ENCODE data around the gene SPEF2. TPM values are rescaled to one million over a fixed set of nuclear protein-coding genes. Genes with fewer than 3 reads are reported as not detected.

The SPEF2 gene
- total and polyA plus RNA-seq, 2 experiments from 2014 or later = 5.1 TPM

DNA sequence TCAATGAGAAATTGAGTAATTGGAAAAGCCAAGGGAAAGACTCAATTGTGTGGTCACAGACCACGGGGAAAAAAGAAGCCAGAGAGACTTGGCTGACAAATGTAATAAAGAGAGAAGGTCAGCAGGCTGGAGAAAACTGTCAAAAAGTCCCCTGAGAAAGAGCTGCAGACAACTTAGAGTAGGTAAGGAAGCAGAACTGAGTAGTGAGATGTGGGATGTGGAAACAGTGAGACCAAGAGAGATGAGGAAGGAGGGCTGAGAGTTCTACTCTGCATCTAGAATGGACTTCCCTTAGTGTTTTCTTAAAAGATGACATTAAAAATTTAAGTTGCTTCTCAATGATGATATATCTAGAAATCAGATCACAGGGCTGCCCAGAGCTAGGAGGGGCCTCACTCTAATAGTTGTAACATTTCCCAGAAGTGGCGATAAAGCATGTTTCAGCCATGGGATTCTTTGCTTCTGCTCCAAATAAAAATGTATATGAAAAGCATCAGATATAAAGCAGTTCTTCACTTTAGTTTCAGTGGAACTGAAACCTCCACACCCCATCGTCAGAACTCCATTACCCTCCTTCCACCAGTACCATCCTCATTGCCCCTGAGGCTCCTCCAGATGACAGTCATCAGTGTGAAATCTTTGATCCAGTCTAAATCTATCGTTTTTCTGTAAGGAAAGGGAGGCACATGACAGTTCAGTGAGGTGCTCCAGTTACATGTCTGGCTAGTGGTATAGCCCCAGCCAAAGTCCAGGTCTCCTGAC lies 80.6 kb downstream of the SPEF2 start:
- Histone ChIP-seq H3K79me2 (no peaks in the 10 kb centered on the region), H3K4me3 (no peak overlapping the region), H3K9me3 (ENCODE audit: low read depth) (no peaks in the 10 kb centered on the region), H4K20me1 (ENCODE audit: insufficient read depth, poor library complexity, severe bottlenecking) (no peaks in the 10 kb centered on the region), H3K4me1 (ENCODE audit: insufficient read depth) (no peaks in the 10 kb centered on the region), H2AFZ (no peak overlapping the region), H3K4me2 (no peak overlapping the region), H3K27me3 (no peaks in the 10 kb centered on the region), H3K9me2 (replicated peaks; ENCODE audit: insufficient read depth) (no peaks in the 10 kb centered on the region), H3K36me3 (replicated peaks; ENCODE audit: insufficient read depth, low read depth) (no peaks in the 10 kb centered on the region), H3K27ac (no peak overlapping the region)
- no peak for TF ChIP-seq EZH2phosphoT487 (IDR thresholded peaks at IDR 0.05; ENCODE audit: low read depth, severe bottlenecking, unreplicated experiment)
- TF ChIP-seq, protein P1, sequence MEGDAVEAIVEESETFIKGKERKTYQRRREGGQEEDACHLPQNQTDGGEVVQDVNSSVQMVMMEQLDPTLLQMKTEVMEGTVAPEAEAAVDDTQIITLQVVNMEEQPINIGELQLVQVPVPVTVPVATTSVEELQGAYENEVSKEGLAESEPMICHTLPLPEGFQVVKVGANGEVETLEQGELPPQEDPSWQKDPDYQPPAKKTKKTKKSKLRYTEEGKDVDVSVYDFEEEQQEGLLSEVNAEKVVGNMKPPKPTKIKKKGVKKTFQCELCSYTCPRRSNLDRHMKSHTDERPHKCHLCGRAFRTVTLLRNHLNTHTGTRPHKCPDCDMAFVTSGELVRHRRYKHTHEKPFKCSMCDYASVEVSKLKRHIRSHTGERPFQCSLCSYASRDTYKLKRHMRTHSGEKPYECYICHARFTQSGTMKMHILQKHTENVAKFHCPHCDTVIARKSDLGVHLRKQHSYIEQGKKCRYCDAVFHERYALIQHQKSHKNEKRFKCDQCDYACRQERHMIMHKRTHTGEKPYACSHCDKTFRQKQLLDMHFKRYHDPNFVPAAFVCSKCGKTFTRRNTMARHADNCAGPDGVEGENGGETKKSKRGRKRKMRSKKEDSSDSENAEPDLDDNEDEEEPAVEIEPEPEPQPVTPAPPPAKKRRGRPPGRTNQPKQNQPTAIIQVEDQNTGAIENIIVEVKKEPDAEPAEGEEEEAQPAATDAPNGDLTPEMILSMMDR (IDR thresholded peaks at IDR 0.05; ENCODE audit: poor library complexity) = no peak
- TF ChIP-seq EZH2 (IDR thresholded peaks at IDR 0.05; ENCODE audit: borderline replicate concordance) = no peak
- DNase-seq (ENCODE audit: low spot score) = no peak
- 81% methylated on average over 4 of the region's 4 CpGs for WGBS (ENCODE audit: low lambda C conversion rate, missing lambda C conversion rate)

DNA sequence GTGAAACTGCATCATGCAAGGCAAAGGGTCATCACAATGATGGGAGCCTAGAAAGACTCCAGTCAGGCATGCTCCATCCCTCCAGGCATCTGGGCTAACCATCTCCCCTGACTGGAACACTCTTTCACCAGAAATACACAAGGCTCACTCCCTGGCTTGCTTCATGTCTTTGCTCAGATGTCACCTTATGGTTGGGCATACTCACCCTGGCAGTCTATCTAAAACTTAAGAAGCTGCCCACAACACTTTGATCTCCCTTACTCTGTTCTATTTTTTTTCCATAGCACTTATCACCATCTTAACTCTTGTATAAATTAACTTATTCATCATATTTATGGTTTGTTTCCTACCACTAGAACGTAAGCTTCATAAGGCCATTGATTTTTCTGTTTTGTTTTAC lies 90.0 kb downstream of the SPEF2 start:
- Histone ChIP-seq H3K4me3 (no peak overlapping the region), H3K79me2 (no peaks in the 10 kb centered on the region), H3K27me3 (no peaks in the 10 kb centered on the region), H3K9me3 (ENCODE audit: low read depth) (no peaks in the 10 kb centered on the region), H3K9me2 (replicated peaks; ENCODE audit: insufficient read depth) (no peaks in the 10 kb centered on the region), H3K4me1 (ENCODE audit: insufficient read depth) (no peaks in the 10 kb centered on the region), H3K27ac (no peak overlapping the region), H3K4me2 (no peak overlapping the region), H4K20me1 (ENCODE audit: insufficient read depth, poor library complexity, severe bottlenecking) (no peaks in the 10 kb centered on the region), H3K36me3 (replicated peaks; ENCODE audit: insufficient read depth, low read depth) (no peaks in the 10 kb centered on the region), H2AFZ (no peak overlapping the region)
- no peak for DNase-seq (ENCODE audit: low spot score)
- TF ChIP-seq, protein P1 (IDR thresholded peaks at IDR 0.05; ENCODE audit: poor library complexity) = no peak
- no peak for TF ChIP-seq EZH2phosphoT487 (IDR thresholded peaks at IDR 0.05; ENCODE audit: low read depth, severe bottlenecking, unreplicated experiment)
- TF ChIP-seq EZH2 (IDR thresholded peaks at IDR 0.05; ENCODE audit: borderline replicate concordance) = no peak
- 98% methylated on average over 1 of the region's 1 CpG for WGBS (ENCODE audit: low lambda C conversion rate, missing lambda C conversion rate)

DNA sequence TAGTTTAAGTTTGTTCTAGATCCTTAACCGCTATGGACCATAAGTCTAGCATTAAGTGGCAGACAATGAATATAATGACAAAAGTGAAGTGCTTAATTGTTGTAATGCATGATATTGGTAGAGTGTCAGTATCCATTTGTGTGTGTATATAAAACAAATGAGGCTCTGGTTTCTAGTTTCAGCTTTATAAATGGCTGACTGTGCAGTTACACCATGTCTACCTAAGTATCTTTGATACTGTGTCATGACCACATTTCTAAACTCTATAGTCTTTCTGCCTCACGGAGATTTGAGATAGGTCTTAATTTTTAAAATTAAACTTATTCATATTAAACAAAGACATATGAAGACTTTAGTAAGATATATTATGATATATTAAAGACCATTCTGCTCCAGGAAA lies 92.0 kb downstream of the SPEF2 start:
- Histone ChIP-seq H3K27ac (no peak overlapping the region), H3K27me3 (no peaks in the 10 kb centered on the region), H3K4me1 (ENCODE audit: insufficient read depth) (no peaks in the 10 kb centered on the region), H3K4me3 (no peak overlapping the region), H4K20me1 (ENCODE audit: insufficient read depth, poor library complexity, severe bottlenecking) (no peaks in the 10 kb centered on the region), H2AFZ (no peak overlapping the region), H3K9me2 (replicated peaks; ENCODE audit: insufficient read depth) (no peaks in the 10 kb centered on the region), H3K4me2 (no peak overlapping the region), H3K36me3 (replicated peaks; ENCODE audit: insufficient read depth, low read depth) (no peaks in the 10 kb centered on the region), H3K9me3 (ENCODE audit: low read depth) (no peaks in the 10 kb centered on the region), H3K79me2 (no peaks in the 10 kb centered on the region)
- TF ChIP-seq EZH2 (IDR thresholded peaks at IDR 0.05; ENCODE audit: borderline replicate concordance) (no peak), EZH2phosphoT487 (IDR thresholded peaks at IDR 0.05; ENCODE audit: low read depth, severe bottlenecking, unreplicated experiment) (no peak)
- TF ChIP-seq, protein P1 (IDR thresholded peaks at IDR 0.05; ENCODE audit: poor library complexity) = no peak
- DNase-seq (ENCODE audit: low spot score) = no peak
- WGBS (ENCODE audit: low lambda C conversion rate, missing lambda C conversion rate) = 95% methylated on average over 2 of the region's 2 CpGs
